IPS-18a (cell line): ENCODE measurements around the gene SERPINA10.
"Not testable (repeated sequence)": the region's sequence is repeated elsewhere in the genome, so short reads cannot be mapped to it uniquely, and the experiment has no call there.

Source experiments
- H3K27ac ChIP-seq: one replicate; pipeline ENCODE4 v1.5.1; 2013; ENCODE audit warnings: low read length
- H3K27me3 ChIP-seq: one replicate; pipeline ENCODE4 v1.6.1; 2013; ENCODE audit warnings: mild to moderate bottlenecking, low read length; ENCODE audit not compliant: control insufficient read depth, insufficient read depth
- H3K36me3 ChIP-seq: one replicate; pipeline ENCODE4 v1.6.1; 2013; ENCODE audit warnings: low read depth, low read length; ENCODE audit not compliant: control insufficient read depth
- H3K4me1 ChIP-seq: one replicate; pipeline ENCODE4 v1.6.1; 2013; ENCODE audit warnings: low read depth, low read length; ENCODE audit not compliant: control insufficient read depth
- H3K4me3 ChIP-seq: one replicate; pipeline ENCODE4 v1.5.1; 2013; ENCODE audit warnings: low read length
- H3K9ac ChIP-seq: one replicate; pipeline ENCODE4 v1.6.1; 2013; ENCODE audit warnings: mild to moderate bottlenecking, low read length, moderate library complexity
- H3K9me3 ChIP-seq: one replicate; pipeline ENCODE4 v1.6.1; 2013; ENCODE audit warnings: low read depth, low read length; ENCODE audit not compliant: control insufficient read depth

The SERPINA10 gene

GRCh38 chr14:94292526-94292871 lies 569 bp downstream of the SERPINA10 start:
- no peaks in the 10 kb centered on the region for H3K27me3 ChIP-seq
- H3K4me3 ChIP-seq, result no peak overlapping the region
- no peaks in the 10 kb centered on the region for H3K9me3 ChIP-seq
- no peaks in the 10 kb centered on the region for H3K4me1 ChIP-seq
- H3K36me3 ChIP-seq, result no peaks in the 10 kb centered on the region
- no peak overlapping the region for H3K9ac ChIP-seq
- no peak overlapping the region for H3K27ac ChIP-seq

- Histone ChIP-seq H3K9ac (no peak overlapping the region), H3K27me3 (no peaks in the 10 kb centered on the region), H3K4me3 (no peak overlapping the region), H3K4me1 (no peaks in the 10 kb centered on the region), H3K9me3 (no peaks in the 10 kb centered on the region), H3K36me3 (no peaks in the 10 kb centered on the region), H3K27ac (no peak overlapping the region)
Observed at GRCh38 chr14:94291906-94292525, 1.1 kb downstream of the SERPINA10 start.

DNA sequence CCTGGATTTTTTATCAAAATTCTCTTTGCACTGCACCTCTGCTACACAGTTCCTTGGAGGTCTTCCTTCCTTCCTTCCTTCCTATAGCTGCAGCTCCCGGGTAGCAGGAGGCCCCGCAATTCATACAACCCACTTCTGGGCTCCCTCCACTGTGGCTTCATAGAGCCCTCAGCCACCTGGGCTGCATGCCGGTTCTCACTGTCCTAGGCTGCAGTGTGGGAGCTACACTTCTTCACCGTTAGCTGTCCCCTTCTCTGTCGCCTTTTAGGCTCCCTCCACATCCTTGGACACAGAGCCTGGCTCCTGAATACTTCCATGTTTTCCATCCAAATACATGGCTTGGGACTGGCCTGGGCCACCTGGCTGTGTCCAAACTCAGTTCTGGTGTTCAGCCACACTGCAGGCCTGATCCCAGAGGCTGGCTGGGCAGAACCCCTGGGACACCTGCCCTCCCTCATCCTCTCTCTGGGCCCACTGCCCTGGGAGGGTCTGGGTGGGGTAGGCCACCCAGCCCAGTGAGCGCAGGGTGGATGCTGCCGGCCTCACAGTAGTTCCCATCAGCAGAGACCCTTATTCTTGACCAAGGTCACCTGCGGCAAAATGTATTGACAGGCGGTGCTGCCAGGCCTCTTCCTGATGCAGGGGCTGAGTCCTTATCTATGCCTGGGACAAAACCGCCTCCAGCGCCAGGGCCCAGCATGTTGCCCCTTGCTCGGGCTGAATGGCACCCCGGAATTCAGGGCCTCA lies 1.7 kb downstream of the SERPINA10 start:
- Histone ChIP-seq H3K27ac (no peak overlapping the region), H3K36me3 (no peaks in the 10 kb centered on the region), H3K27me3 (no peaks in the 10 kb centered on the region), H3K4me1 (no peaks in the 10 kb centered on the region), H3K9me3 (no peaks in the 10 kb centered on the region), H3K4me3 (no peak overlapping the region), H3K9ac (no peak overlapping the region)

GRCh38 chr14:94290197-94290596 lies 2.9 kb downstream of the SERPINA10 start:
- H3K9ac ChIP-seq, result no peak overlapping the region
- no peaks in the 10 kb centered on the region for H3K27me3 ChIP-seq
- no peaks in the 10 kb centered on the region for H3K4me1 ChIP-seq
- H3K9me3 ChIP-seq, result no peaks in the 10 kb centered on the region
- no peak overlapping the region for H3K4me3 ChIP-seq
- H3K27ac ChIP-seq, result no peak overlapping the region
- no peaks in the 10 kb centered on the region for H3K36me3 ChIP-seq

DNA sequence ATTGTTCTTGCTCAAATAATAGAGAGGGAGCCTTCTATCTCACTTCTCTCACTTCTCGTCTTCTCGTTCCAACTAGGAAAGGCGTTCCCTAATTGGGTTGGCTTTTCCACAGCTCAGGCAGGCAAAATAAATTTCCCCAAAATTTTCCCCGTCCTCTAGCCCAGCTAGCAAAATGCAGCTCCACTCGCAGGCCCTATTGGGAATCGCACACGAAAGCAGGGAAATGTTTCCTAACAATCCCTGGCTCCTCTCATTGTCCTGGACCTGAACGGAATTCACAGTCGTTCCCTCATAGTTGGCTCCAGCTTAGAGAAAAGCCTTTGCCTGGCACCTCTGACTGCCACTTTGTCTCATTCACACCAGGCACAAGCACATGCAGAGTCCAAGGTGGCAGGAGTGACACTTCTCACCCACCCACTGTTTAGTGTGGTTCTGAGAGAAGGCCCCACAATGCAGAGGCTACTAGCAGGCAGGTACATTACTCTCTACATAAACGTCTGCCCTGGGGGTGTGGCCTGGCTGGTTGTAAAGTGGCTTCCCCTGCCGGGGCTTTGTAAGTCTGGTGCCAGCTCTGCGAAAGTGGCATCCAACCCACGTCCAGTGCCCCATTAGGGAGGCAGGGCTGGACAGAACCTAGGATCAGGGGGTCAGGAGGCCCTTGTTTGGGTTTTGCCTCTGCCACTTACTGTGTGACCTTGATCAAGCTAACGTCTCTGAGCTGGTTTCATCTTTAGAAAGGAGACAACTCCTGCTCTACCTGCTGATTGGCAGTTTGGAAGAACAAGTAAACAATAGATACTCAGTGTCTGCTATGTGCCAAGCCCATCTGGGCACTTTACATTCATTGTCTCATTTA lies 4.2 kb downstream of the SERPINA10 start:
- H3K4me3 ChIP-seq, result no peak overlapping the region
- H3K36me3 ChIP-seq, result no peaks in the 10 kb centered on the region
- H3K9me3 ChIP-seq, result no peaks in the 10 kb centered on the region
- no peak overlapping the region for H3K27ac ChIP-seq
- no peaks in the 10 kb centered on the region for H3K27me3 ChIP-seq
- H3K4me1 ChIP-seq, result no peaks in the 10 kb centered on the region
- H3K9ac ChIP-seq, result no peak overlapping the region

DNA sequence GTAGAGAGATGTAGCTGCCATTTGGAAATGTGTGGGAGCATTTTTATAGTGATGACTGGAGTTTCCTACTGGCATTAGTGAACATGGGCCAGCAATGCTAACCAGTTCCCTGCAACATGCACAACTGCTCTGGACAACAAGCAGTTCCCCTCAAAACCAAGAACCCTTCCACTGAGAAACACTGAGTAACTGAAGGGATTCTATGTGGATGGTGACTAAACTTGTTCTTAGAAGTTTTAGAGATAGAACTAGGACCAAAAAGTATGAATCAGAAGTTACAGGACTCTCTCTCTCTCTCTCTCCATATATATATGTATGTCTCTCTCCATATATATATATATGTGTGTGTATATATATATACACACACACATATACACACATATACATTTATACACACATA lies 7.9 kb downstream of the SERPINA10 start:
- no peak overlapping the region for H3K4me3 ChIP-seq
- H3K9ac ChIP-seq, result no peak overlapping the region
- no peaks in the 10 kb centered on the region for H3K9me3 ChIP-seq
- no peaks in the 10 kb centered on the region for H3K4me1 ChIP-seq
- H3K36me3 ChIP-seq, result no peaks in the 10 kb centered on the region
- H3K27me3 ChIP-seq, result no peaks in the 10 kb centered on the region
- no peak overlapping the region for H3K27ac ChIP-seq

DNA sequence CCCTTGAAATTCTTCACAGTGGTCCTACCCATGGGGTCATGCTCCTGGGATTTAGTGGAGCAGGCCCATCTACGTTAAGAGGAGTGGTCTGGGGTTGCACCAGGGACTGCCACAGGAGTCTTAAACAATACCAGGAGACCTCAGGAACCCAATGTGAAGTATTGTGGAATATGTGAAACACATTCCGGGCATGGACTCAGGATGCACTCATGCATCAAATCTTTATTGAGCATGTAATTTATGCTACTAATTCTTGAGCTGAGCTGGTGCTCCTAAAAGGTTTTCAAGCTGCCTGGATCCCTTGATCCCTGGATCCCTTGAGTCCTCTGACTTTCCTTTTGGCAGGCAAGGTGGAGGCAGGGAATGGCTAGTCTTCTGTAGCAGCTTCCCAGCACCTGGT lies 8.8 kb downstream of the SERPINA10 start:
- Histone ChIP-seq H3K27ac (no peak overlapping the region), H3K4me3 (no peak overlapping the region), H3K36me3 (no peaks in the 10 kb centered on the region), H3K4me1 (no peaks in the 10 kb centered on the region), H3K9ac (no peak overlapping the region), H3K27me3 (no peaks in the 10 kb centered on the region), H3K9me3 (no peaks in the 10 kb centered on the region)

GRCh38 chr14:94282991-94283723 lies 9.9 kb downstream of the SERPINA10 start:
- Histone ChIP-seq H3K4me3 (no peak overlapping the region), H3K27me3 (no peaks in the 10 kb centered on the region), H3K9ac (no peak overlapping the region), H3K4me1 (no peaks in the 10 kb centered on the region), H3K36me3 (no peaks in the 10 kb centered on the region), H3K27ac (no peak overlapping the region), H3K9me3 (no peaks in the 10 kb centered on the region)

- Histone ChIP-seq H3K27me3 (no peaks in the 10 kb centered on the region), H3K4me3 (no peak overlapping the region), H3K27ac (no peak overlapping the region), H3K4me1 (no peaks in the 10 kb centered on the region), H3K9me3 (no peaks in the 10 kb centered on the region), H3K9ac (no peak overlapping the region), H3K36me3 (no peaks in the 10 kb centered on the region)
Observed at GRCh38 chr14:94278731-94279130, 14.3 kb downstream of the SERPINA10 start.

- not testable (repeated sequence) for H3K27ac ChIP-seq, H3K4me3 ChIP-seq, H3K4me1 ChIP-seq, H3K9ac ChIP-seq, H3K9me3 ChIP-seq, H3K36me3 ChIP-seq, H3K27me3 ChIP-seq
Observed at GRCh38 chr14:94276898-94277561, 16.0 kb downstream of the SERPINA10 start.

DNA sequence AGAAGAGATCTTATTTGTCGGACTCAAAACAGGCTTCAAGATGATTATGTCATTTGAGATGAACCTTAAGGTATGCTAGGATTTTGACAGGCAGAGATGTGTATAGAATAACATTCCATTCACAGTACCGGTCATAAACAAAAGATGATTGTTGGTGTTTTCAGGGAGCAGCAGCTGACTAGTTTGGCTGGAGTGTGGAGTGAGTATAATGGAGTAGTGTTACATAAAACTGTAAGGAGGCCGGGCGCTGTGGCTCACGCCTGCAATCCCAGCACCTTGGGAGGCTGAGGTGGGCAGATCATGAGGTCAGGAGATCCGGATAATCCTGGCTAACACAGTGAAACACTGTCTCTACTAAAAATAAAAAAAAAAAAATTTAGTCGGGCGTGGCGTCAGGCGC lies 23.9 kb downstream of the SERPINA10 start:
- Histone ChIP-seq H3K36me3 (peaks cover 6% of the 10 kb centered on the region), H3K9ac (no peak overlapping the region), H3K27ac (no peak overlapping the region), H3K27me3 (no peaks in the 10 kb centered on the region), H3K4me1 (no peaks in the 10 kb centered on the region), H3K9me3 (no peaks in the 10 kb centered on the region), H3K4me3 (no peak overlapping the region)
